MM.1S (cell line): ENCODE data around the gene WDR70.

Experiments used
- CTCF ChIP-seq: fragments of 300-600 bp; sonication (generic); IDR thresholded peaks from 2 replicates; pipeline ENCODE4 v1.5.1; 2016; ENCODE audit warnings: antibody characterized with exemption, low read length, mixed read lengths
- EZH2phosphoT487 ChIP-seq: fragments of 300-600 bp; sonication (generic); IDR thresholded peaks from 2 replicates; pipeline ENCODE4 v1.6.1; 2018; ENCODE audit warnings: antibody characterized with exemption, low read length

- TF ChIP-seq CTCF (no peak), EZH2phosphoT487 (no peak)
These were observed 115.6 kb downstream of the WDR70 start for GRCh38 chr5:37494756-37495155.
